Testis (tissue), 3 donors: Measurements from ENCODE around the gene CPT1B. TPM values are rescaled to one million over a fixed set of nuclear protein-coding genes. Genes with fewer than 3 reads are reported as not detected.

ENCODE experiments used
- DNase-seq: peaks from one replicate; pipeline ENCODE4 v3.0.0-alpha.2; 2019
- H3K27ac ChIP-seq, 2 donors: fragments of 200-600 bp; sonication (generic); one replicate each; pipeline ENCODE4 v1.5.1; 2019
- H3K27me3 ChIP-seq: fragments of 200-600 bp; sonication (generic); one replicate; pipeline ENCODE4 v1.5.1; 2019
- H3K36me3 ChIP-seq: fragments of 200-600 bp; sonication (generic); one replicate; pipeline ENCODE4 v1.5.1; 2017; ENCODE audit warnings: low read depth; ENCODE audit errors: missing control alignments
- H3K4me1 ChIP-seq: fragments of 200-600 bp; sonication (generic); one replicate; pipeline ENCODE4 v1.5.1; 2019
- H3K4me3 ChIP-seq, 2 donors: fragments of 200-600 bp; sonication (generic); one replicate each; pipeline ENCODE4 v1.5.1; 2017 to 2019
- H3K9me3 ChIP-seq: fragments of 200-600 bp; sonication (generic); one replicate; pipeline ENCODE4 v1.5.1; 2017
- CTCF ChIP-seq, 3 experiments: fragments of 450-650 bp in 2 of 3; fragments of 200-600 bp in 1 of 3; sonication (generic) in 1 of 3; IDR thresholded peaks; one replicate each; pipeline ENCODE4 v1.5.1; 2016 to 2019; ENCODE audit warnings: antibody characterized with exemption in 3 of 3, mild to moderate bottlenecking in 2 of 3, moderate library complexity in 1 of 3
- POLR2A ChIP-seq: fragments of 450-650 bp; IDR thresholded peaks from one replicate; pipeline ENCODE4 v1.6.1; 2017; ENCODE audit warnings: antibody characterized with exemption, mild to moderate bottlenecking, moderate library complexity
- WGBS, 2 donors: methylation state at CpG; one replicate each; pipeline ENCODE4 v1.1.5; 2018; 5-methylcytosine and 5-hydroxymethylcytosine counted together
- intact Hi-C: fragments of 100-400 bp; cut with DNase I; formaldehyde crosslinking; loops from one replicate; pipeline ENCODE4 v1.15.1; 2023; ENCODE audit warnings: low total_unique reads
- polyA plus RNA-seq: library from polyadenylated mRNA; stranded (reverse); fragments of 350-450 nt; fragmentation: Illumina TruSeq; extraction: RNeasy Lipid Tissue Mini Kit (QIAGEN cat#74804); gene quantifications from one replicate; pipeline ENCODE4 v1.2.3, GENCODE V29; 2014; ENCODE audit warnings: low read depth, low replicate concordance; ENCODE audit not compliant: insufficient read depth
- total RNA-seq, 2 donors: library from RNA; depleted of rRNA; stranded (reverse); fragments of >200 nt; gene quantifications; one replicate each; pipeline ENCODE4 v1.2.3, GENCODE V29; 2016

The CPT1B gene
- total and polyA plus RNA-seq, 3 donors from 2014 or later = 103 to 224 (median 123) TPM

DNA sequence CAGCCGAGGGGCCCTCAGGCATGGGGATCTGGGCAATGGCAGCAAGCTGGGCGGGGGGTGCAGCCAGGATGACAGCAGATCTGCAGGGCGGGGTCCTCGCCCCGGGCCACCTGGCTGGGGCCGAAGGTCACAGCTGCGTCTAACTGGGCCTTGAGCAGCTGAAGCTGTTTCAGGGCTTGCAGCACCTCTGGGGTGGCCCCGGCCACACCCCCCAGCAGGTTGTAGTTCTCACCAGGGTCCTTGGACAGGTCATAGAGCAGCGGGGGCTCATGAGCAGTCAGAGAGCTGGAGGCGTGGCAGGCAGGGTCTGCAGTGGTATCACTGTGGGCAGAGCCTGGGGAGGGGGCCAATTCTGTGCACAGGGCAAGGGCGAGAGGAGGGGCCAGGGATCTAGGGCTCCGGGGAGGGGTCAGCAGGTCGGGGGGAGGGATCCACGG lies 46.9 kb upstream of the CPT1B start:
- Histone ChIP-seq H3K4me3 (no peak overlapping the region), H3K4me1 (peaks cover 7% of the 10 kb centered on the region), H3K27ac (no peak overlapping the region), H3K36me3 (no peaks in the 10 kb centered on the region), H3K9me3 (no peaks in the 10 kb centered on the region), H3K27me3 (no peaks in the 10 kb centered on the region)
- WGBS, 2 donors = 72 to 91% methylated on average over 5 to 14 of the region's 14 CpGs
- TF ChIP-seq POLR2A = no peak
- no peak for TF ChIP-seq CTCF (IDR thresholded peaks at IDR 0.05)
- DNase-seq = no peak
- intact Hi-C loops = no loop called here

GRCh38 chr22:50624347-50625130 lies 46.3 kb upstream of the CPT1B start:
- no peak overlapping the region for H3K27ac ChIP-seq
- TF ChIP-seq CTCF (IDR thresholded peaks at IDR 0.05) (no peak), POLR2A (no peak)
- no peak for DNase-seq
- WGBS, 2 donors = 70 to 73% methylated on average over 12 to 16 of the region's 16 CpGs
- no peaks in the 10 kb centered on the region for H3K27me3 ChIP-seq
- H3K36me3 ChIP-seq = no peaks in the 10 kb centered on the region
- H3K4me3 ChIP-seq = no peak overlapping the region
- intact Hi-C loops = no loop called here
- H3K4me1 ChIP-seq = peaks cover 9% of the 10 kb centered on the region
- H3K9me3 ChIP-seq = no peaks in the 10 kb centered on the region

DNA sequence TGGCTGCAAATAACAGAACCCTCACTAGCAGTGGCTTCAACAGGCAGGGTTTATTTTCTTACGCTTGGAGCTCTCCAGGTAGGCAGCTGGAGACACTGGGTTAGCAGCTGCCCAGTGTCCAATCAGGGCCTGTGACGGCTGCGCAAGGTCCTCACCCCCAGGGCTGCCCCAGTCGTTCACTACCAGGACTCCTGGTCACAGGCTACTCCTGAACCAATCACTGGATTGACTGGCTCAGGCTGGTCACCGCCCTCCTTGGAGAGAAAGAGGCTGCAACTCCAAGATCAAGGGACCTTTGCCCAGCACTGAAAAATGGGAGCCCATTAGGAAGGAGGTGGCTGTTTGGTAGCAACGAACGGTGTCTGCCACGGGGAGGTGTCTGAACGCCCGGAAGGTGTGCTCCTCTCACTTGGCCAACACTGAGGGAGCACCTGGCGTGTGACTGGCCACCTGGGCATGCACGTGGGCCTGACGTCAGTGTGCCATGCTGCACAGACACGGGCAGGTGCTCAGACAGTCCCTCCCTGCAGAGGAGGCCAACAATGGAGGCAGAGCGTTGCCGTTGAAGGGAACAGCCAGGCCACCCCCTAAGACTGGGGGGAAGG lies 44.6 kb upstream of the CPT1B start:
- Histone ChIP-seq H3K4me1 (peaks cover 9% of the 10 kb centered on the region), H3K9me3 (no peaks in the 10 kb centered on the region), H3K27me3 (no peaks in the 10 kb centered on the region), H3K36me3 (no peaks in the 10 kb centered on the region), H3K27ac (no peak overlapping the region), H3K4me3 (no peak overlapping the region)
- TF ChIP-seq CTCF (IDR thresholded peaks at IDR 0.05) (no peak), POLR2A (no peak)
- intact Hi-C loops = no loop called here
- no peak for DNase-seq
- whole genome bisulfite sequencing, 2 donors = 60 to 84% methylated on average over 11 to 16 of the region's 16 CpGs

- Histone ChIP-seq H3K9me3 (no peaks in the 10 kb centered on the region), H3K27me3 (no peaks in the 10 kb centered on the region), H3K36me3 (no peaks in the 10 kb centered on the region), H3K4me3 (no peak overlapping the region), H3K27ac (no peak overlapping the region), H3K4me1 (peaks cover 9% of the 10 kb centered on the region)
- no peak for DNase-seq
- peak in 1 of 3 experiments; percentile 9 for TF ChIP-seq CTCF (IDR thresholded peaks at IDR 0.05)
- TF ChIP-seq POLR2A = no peak
- intact Hi-C loops = no loop called here
- 18 to 33% methylated on average over 14 to 18 of the region's 18 CpGs for WGBS, 2 donors
These were observed 43.9 kb upstream of the CPT1B start for GRCh38 chr22:50621948-50622722.
